ENCODE measurements around the gene PDE6A. TPM values are rescaled to one million over a fixed set of nuclear protein-coding genes. Genes with fewer than 3 reads are reported as not detected.
"Not testable (repeated sequence)": the region's sequence is repeated elsewhere in the genome, so short reads cannot be mapped to it uniquely, and the experiment has no call there.

Gene PDE6A
- total RNA-seq, 1 donor from 2014 or later, result 0.10 TPM

DNA sequence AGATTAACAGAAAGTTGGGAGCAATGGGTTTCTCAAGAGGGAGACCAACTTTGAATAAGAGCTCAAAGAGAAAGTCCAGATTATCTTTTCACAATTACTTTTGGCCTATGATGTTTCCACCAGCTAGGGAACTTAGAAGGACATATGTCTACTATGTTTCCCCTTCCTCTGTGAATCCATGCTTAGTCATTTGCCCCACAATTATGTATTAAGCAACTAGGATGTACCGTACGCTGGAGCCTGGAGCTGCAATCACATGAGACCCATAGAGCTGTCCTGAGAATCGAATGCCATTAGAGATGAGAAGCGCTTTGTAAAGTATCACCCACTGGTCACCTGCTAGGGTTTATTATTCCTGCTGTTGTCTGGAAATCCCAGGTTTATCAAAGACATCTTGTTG, 78.8 kb downstream of the PDE6A start:
- DNase-seq (ENCODE audit: low read depth), result no peak

DNA sequence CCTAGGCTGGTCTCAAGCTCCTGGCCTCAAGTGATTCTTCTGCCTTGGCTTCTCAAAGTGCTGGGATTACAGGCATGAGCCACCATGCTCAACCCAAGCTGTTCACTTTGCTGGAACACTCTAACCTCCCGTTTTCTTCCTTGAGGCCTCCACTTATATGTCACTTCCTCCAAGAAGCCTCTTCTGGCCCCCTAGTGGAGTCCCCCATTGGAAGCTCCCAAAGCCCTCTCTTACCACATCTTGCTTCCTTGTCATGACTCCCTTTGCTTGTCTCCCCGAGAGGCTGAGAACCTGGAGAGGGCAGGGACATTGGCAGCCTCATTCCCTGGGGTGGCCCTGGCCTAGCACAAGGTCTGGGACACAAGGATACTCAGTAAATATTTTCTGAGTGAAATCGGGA, 80.8 kb downstream of the PDE6A start:
- DNase-seq (ENCODE audit: low read depth), result no peak

DNA sequence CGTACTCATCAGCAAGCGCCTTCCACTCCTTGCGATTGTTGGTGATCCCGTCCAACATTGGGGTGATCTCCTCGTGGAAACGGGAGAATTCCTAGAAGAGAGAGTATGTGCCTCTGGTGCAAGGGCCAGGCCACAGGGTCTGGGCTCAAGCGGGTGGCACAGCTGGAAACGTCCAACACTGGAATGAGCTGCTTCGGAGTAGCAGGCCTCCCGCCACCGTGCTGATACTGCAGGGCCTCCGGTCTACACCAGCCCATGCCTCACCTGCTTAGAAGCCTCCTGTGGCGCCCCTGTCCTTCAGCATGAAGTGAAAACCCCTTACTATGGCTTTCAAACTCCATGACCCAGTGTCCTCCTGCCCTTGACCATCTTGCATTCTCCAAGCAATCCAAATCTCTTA, 81.4 kb downstream of the PDE6A start:
- no peak for DNase-seq (ENCODE audit: low read depth)

DNA sequence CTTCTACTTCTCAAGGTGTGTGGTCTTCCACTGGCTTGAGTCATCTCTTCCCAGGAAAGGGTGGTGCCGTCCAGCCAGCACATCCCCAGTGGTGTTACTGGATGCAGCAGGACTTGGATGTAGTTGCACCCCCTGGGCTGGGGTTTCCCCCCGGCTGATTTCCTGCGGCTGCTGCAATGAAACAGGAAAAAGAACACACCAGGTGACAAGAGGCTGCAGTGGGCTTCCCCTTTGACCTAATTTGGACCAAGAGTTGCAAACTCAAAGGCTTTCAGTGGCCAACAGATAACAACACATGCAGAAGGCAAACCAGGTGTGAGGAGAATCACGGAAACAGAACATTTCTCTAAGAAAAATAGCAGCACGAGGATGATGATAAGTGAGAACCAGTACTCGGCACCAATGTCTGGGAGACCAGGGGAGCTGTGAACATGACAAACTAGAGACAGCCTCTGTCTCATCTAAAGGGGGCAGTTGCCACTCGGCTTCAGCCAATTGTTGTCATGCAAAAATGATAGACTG, 83.7 kb downstream of the PDE6A start:
- peak; percentile 68 for DNase-seq (ENCODE audit: low read depth)

DNA sequence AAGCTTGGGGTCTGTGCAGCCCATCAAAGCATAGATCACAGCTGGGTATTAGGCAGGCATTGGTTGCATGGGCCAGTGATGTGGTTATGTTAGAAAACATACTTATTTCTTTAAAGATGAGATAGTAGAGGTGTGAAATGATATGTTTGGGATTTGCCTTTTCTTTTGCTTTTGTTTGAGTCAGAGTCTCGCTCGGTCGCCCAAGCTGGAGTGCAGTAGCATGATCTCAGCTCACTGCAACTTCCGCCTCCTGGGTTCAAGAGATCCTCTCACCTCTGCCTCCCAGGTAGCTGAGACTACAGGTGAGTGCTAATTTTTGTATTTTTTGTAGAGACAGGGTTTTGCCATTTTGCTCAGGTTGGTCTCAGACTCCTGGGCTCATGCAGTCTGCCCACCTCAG, 84.8 kb downstream of the PDE6A start:
- peak; percentile 18 for DNase-seq (ENCODE audit: low read depth)

DNA sequence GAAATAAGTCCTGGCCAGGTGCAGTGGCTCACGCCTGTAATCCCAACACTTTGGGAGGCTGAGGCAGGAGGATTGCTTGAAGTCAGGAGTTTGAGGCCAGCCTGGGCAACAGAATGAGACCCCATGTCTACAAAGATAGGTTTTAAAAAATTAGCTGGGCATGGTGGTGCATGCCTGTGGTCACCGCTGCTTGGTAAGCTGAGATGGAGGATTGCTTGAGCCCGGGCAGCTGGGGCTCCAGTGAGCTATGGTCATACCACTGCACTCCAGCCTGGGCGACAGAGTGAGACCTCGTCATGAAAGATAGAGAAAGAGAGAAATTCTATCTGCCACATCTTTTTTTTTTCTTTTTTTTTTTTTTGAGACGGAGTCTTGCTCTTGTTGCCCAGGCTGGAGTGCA, 86.1 kb downstream of the PDE6A start:
- not testable (repeated sequence) for DNase-seq (ENCODE audit: low read depth)

DNA sequence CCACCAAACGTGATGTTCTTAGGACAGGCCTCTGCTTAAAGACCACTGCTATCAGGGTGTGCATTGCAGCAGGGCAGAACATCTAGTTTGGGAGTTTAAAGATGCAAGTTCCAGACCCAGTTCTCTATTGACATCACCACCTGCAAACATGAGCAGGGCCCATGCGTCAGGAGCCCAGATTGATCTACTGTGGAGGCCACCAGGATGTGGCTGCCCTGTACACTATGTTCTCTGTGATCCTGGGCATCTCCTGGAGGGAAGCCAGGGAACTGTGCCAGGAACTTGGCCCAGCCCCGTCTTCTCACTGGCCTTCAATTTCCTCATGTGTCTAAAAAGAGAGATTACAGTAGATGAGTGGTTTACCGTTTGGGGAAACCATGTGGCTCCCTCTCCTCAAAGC, 87.1 kb downstream of the PDE6A start:
- DNase-seq (ENCODE audit: low read depth), result peak; percentile 84

DNA sequence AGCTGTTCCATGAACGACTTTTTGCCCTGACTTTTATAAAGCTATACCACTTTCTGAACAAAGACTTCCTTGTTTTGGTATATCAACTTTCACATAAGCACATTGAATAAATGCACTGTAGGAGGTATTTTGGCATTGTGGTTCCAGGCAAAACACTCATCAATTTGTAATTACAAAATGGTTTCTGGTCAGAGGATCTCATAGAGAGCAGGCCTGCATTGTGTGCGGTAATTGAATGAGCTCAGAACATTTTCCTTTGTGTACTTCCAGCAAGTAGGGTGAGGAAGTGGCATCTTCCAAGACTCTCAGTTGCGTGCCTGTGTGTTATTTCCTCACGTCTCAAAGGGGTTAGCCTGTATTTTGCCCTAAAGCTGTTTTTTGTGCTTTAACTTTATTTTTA, 89.2 kb downstream of the PDE6A start:
- no peak for DNase-seq (ENCODE audit: low read depth)

DNA sequence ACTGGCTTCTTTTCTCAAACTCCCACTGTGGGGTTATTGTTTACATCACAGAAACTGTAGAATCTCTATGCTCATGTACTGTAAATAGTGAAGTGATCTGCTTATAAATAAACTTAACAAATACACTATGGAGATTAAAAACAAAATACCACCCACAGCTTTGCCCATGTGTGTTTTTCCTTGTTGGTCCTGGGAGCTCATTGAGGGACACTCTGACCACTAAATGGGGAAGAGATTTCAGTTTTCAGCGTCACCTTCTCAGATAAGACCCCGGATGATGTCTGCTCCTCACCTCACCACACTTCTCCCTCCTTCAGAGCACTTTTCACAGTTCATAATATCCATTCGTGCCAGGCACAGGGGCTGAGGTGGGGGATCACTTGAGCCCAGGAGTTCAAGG, 89.7 kb downstream of the PDE6A start:
- no peak for DNase-seq (ENCODE audit: low read depth)

DNA sequence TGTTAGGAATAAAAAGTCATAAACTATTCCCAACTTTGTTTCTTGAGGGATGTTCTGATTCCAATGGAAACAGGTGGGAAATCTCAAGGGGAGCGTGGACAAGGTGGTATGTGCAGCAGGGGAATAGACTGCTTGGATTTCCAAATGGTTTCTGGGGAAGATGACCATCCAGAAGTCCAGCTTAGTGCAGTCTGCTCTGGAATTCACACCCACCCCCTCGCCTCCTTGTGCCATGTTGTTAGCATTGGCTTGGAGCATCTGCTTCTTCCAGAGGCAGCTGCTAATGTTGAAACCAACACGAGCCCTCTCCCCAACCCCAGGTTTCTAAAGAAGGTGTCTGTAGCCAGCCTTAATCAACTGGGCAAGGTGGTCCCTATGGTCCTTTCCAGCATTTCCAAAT, 90.9 kb downstream of the PDE6A start:
- no peak for DNase-seq (ENCODE audit: low read depth)

DNA sequence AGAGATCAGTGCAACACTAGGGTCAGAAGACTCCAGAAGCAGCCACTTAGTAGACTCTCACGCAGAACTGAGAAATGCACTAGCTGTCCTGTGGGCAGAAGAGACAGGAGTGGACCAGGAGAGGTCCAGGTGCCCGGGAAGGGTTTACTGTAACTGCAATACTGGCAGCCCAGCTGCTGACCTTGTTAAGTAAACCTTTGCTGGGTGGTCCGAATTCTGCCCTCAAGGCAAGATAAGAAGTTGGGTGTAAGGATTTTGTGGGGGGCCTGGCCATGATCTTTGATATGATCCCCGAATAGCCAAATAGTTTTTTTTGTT, 91.3 kb downstream of the PDE6A start:
- DNase-seq (ENCODE audit: low read depth), result no peak

DNA sequence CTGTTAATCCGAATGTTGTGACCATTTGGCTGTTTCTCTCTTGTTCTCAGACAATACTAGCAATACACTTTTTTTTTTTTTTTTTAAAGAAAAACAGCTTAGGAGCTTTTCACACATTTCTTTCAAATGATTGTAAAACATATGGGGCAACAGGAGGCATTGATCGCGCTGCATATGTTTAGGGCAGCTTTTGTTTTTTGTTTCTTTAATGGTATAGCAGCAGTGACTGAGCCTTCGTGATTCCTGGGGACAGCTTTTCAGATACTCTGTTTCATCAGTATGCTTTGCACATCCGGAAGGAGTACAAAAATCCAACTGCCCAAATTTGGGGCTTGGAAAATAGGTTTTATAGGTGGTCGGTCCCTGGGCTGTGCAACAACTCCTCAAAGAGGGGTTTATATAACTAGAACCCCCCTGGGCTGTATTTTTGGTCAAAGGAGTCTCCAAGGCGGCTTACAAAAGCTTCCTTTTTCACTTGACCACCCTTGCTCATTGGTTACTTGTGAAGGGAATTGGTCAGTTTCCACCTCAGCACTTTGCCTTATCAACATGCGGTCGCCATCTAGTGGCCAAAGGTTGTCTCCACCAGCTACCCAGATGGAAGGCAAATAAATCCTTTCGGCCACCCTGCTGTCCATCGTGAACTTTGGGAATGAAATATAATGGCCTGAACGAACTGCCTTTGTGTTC, 91.8 kb downstream of the PDE6A start:
- peak; percentile 75 for DNase-seq (ENCODE audit: low read depth)

DNA sequence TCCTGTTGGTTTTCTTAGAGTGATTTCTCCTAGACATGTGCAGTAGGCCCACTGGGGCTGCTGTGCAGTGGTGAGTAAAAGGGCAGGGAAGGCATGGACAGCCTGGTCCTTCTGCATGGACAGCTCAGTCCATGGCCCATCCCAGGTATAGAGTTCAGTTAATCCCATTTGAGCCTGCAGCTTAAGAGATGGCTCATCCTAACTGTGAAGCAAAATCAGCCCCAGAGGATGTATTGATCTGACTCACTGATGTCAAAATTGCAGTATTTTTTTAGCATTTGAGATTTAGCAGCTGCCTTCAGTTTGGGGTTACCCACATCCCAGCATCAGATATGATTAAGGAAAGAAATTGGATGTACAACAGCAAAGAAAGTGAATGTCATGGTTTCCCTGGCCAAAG, 93.4 kb downstream of the PDE6A start:
- DNase-seq (ENCODE audit: low read depth), result no peak

DNA sequence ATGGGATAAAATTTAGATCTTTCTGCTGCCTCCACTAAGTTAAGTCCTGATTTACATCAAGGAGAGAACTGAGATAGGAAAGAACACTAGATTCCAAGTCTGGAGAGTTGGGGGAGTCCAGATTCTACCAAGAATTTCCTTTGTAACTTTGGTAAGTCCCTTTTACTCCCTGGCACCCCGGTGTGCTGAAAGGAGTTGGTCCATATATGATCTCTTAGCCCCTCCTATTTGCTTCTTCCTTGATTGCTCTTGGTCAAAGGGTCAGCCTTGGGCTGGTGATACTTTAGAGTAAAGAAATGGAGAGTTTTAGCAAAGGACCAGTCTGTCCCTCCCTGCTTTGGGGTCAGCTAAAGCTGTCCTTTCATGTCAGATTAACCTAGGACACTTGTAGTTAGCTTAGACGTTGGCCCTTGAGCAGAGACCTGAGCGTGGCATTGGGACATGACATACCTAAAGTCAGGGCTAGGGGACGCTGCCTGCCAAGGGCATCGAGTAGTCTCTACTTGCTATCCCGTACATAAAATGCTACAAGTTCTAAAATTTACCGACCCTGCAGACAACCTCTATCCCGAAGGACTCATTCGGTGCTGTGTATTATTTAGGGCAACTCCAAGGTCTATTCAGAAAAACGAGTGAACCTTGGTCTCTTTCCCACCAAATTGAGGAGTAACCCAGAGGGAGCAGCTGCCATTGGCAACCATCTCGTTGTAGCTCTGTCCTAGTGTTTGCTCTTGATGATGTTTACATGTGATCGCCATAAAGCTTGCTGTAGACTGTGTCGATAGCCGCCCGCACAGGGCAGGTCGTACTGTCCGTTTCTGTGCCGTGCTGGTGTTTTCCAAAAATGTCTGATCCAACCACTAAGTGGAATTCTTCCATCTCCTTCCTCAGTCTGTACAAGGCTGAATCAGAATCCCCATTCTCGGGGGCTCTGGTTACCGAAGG, 94.4 kb downstream of the PDE6A start:
- no peak for DNase-seq (ENCODE audit: low read depth)

DNA sequence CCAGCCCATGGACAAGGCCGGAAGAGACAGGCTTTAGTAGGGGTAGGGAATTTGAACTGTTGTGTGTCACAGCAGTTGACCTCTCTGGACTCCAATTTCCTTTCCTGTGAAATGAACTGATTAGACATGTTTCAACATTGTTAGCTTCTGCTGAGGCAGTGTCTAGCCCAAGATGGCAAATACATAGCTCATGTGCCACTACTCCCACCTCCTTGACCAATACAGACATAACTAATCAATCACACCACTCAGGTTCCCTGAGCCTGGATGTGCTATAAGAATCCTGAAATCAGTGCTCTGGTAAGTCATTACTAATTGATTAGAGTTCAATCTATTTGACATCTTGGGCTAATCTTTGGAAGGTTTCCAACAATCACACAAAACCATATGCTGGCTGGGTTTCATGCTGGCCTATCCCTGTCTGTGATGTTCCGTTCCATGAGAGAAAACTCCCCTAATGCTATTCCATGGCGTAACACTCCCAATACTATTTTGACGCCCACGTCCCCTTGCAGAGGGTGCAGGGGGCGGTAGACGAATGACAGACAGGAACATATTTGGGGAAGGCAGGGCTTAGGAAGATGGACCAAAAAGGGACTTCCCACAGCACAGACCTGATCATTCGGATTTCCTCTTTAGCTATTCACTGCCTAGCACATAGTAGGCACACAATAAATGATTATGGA, 95.2 kb downstream of the PDE6A start:
- DNase-seq (ENCODE audit: low read depth), result no peak

DNA sequence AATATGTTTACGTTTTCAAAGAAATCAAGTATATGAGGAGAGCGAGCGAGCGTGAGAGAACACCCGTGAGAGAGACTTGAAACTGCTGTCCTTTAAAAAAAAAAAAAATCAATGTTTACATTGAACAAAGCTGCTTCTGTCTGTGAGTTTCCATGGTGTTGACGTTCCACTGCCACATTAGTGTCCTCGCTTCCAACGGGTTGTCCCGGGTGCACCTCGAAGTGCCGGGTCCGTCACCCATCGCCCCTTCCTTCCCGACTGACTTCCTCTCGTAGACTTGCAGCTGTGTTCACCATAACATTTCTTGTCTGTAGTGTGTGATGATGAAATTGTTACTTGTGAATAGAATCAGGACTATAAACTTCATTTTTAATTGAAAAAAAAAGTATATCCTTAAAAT, 97.0 kb downstream of the PDE6A start:
- no peak for DNase-seq (ENCODE audit: low read depth)

DNA sequence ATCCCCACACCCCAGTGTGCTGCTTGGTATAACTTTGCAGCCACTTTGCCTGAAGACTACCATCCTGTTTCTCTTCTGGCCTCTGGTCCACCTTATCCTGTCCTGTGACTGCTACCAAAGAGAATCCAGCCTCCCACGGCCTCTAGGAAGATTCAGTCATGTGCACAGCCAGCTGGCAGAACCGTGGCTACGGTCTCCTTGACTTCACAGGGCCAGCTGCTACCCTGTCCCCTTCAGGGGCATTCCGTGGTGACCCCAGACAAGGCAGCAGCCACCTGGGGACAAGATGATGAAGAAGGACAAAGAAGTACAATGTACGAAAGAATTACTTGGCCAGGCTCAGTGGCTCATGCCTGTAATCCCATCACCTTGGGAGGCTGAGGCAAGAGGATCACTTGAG, 98.6 kb downstream of the PDE6A start:
- DNase-seq (ENCODE audit: low read depth), result no peak

DNA sequence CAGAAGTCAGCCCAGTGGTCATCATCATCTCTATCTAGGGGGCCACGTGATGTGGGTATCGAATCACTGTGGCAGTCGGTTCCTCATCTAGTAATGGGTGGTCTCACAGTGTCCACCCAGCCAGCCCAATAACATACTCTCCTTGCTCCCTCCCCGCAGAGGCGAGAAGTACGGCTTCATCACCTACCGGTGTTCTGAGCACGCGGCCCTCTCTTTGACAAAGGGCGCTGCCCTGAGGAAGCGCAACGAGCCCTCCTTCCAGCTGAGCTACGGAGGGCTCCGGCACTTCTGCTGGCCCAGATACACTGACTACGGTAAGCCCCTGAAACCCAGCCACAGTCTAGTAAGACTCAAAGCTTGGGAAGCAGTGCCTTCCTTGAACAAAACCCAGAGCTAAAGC, 99.0 kb downstream of the PDE6A start:
- no peak for DNase-seq (ENCODE audit: low read depth)

DNA sequence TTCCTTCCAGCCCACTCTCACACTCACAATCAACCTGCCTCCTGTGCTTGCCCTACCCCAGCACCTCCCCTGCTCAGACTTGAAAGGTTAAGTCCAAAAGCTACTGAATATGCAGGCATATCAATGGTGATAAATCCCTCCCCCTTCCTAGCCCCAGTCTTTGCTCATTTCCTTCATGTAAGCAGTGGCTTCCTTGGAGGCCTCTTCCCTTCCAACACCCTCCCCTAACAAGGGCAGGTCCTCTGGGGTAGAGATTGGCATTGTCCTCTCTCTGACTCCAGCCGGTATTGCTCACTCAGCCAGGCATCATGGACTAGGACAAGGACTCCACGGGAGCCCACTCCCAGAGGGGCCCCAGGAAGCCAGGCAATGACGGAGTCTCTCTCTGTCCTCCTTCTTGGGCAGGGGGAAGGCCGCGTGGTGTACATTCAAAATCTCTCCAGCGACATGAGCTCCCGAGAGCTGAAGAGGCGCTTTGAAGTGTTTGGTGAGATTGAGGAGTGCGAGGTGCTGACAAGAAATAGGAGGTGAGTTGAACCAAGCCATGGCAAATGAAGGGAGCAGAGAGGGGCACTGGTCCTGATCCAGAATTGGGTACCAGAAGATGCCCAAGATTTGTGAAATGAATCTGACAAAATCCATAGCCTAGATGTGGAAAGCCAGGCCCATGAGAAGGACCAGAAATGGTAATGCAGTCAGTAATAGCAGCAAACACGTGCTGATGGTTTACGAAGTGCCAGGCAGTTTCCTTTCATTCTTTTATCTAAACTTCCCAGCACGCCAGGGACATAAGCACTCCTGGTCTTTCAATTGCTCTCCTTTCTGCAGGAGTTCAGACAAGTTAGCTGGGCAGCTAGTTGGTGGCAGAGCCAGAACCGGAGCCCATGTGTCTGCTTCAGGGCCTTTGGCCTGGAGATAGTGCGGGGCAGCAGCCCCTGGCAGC, 102.5 kb downstream of the PDE6A start:
- DNase-seq (ENCODE audit: low read depth), result no peak

DNA sequence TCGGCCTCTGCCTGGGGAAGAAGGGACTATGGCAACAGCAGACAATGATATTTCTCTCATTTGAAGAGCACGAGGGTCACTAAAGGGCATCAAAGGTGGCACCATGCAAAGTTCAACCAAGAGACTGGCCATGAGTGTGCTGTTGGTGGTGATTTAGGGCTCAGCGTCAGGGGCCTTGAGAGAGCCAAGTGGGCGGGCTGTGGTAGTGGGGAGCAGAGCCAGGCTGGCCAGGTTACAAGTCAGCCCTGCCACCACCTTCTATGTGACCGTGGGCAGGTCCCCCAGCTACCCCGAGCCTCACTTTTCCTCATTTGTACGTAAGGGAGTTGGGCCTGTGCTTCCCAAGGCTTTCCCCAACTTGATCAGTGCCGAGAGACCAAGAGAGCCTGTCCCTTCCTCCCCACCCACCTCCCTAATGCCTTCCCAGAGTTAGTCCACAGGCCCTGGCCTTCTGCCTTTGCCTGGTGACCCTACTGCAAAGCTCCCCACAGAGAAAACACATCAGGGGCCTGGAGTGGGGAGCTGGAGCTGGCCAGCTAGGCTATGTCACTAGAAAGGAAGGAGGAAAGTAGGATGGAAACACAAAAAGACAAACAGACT, 104.3 kb downstream of the PDE6A start:
- DNase-seq (ENCODE audit: low read depth), result no peak

DNA sequence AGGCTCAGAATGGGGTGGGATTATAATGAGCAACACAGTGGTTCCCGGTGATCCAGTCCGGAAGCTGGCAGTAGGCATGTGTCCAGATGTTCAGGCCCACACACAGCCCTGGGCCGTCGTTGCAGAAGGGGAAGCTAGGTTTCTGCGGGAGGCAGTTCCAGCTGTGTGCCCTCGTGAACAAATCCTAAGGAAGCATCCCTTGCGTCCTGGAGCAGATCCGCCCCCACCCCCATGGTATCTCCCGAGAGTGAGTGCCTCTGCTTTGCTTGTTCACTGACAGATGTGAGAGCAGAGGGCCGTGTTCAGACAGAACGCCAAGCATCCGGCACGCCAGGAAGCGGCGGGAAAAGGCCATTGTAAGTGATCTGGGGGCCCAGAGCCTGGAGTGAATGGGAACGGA, 104.8 kb downstream of the PDE6A start:
- no peak for DNase-seq (ENCODE audit: low read depth)

All from renal cortical epithelial cell (primary cell).